ENCODE results near the gene UTRN. TPM values are rescaled to one million over a fixed set of nuclear protein-coding genes. Genes with fewer than 3 reads are reported as not detected.

UTRN gene
- total RNA-seq: 21.3 and 38.8 TPM in 2 replicates

DNA sequence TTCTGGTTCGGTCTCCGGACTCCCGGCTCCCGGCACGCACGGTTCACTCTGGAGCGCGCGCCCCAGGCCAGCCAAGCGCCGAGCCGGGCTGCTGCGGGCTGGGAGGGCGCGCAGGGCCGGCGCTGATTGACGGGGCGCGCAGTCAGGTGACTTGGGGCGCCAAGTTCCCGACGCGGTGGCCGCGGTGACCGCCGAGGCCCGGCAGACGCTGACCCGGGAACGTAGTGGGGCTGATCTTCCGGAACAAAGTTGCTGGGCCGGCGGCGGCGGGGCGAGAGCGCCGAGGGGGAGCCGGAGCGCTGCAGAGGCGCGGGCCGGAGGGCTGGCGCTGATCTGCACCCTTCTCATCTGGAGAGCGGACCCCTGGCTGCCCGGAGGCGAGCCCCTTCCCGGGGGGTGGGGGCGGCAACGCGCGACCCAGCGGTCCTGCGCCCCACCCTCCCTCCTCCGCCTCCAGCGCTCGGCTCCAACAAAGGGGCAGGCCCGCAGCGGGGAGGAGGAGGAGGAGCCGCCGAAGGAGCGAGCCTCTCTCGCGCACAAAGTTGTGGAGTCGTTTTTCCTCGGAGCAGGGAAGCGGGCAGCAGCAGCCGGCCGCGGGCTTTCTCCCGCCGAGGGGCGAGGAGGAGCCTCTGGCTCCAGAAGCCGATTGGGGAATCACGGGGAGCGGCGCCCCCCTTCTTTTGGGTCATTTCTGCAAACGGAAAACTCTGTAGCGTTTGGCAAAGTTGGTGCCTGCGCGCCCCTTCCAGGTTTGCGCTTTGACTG is at the start of gene UTRN:
Gene UTRN (plus strand): TSS at position 553 of the 765 bp plus-strand sequence. CDS start 6,494 bp downstream, outside the sequence.

Other genes starting within 250 kb of the UTRN start
- gene SF3B5, start 189.8 kb upstream of the UTRN start, total RNA-seq: 322 and 349 TPM in 2 replicates
- gene STX11, start 134.8 kb upstream of the UTRN start, total RNA-seq: 0.50 and 1.2 TPM in 2 replicates

Data from bronchus fibroblast of lung (primary cell).